ENCODE measurements around the gene PSME2.

DNA sequence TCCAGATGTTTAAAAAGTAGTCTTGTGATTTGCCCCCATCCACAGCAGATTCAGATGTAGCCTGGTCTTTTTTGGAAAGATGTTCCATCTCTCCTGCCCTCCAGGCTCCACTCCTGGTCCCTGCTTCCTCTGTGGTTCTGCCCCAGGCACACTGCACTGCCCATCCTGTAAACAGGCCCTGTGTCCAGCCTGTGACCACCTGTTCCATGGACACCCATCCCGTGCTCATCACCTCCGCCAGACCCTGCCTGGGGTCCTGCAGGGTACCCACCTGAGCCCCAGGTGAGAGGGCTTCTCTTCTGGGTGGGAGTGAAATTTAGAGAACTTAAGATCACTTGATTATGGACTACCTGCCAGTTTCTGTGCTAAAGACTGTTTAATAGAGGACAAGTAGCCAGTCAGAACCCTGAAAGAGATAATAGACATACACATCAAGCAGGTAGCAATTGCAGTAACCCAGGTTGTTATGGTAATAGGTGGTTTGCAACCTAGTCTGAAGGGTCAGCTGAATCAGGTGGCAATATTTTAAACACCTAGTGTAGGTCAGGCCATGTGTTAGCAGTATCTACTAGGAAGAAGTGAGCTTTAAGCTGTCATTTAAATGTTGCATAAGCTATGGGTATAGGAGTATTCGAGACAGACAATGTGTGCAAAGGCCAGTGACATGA, 3.0 kb upstream of the PSME2 start:
- no peak for TF ChIP-seq CTCF (IDR thresholded peaks at IDR 0.05; ENCODE audit: poor library complexity, severe bottlenecking)
- TF ChIP-seq REST (IDR thresholded peaks at IDR 0.05; ENCODE audit: borderline replicate concordance) = no peak

Data from neural cell (in vitro differentiated cells).